ENCODE measurements around the gene LPCAT1. TPM values are rescaled to one million over a fixed set of nuclear protein-coding genes. Genes with fewer than 3 reads are reported as not detected.
"Not testable (repeated sequence)": the region's sequence is repeated elsewhere in the genome, so short reads cannot be mapped to it uniquely, and the experiment has no call there.

LPCAT1 gene
- total RNA-seq, 1 donor from 2014 or later = 475 TPM

- Histone ChIP-seq H3K4me3 (no peak overlapping the region), H3K27ac (no peak overlapping the region), H3K4me1 (peaks cover 9% of the 10 kb centered on the region), H3K36me3 (peaks cover 88% of the 10 kb centered on the region), H3K9me3 (no peaks in the 10 kb centered on the region), H3K27me3 (ENCODE audit: low read depth) (no peaks in the 10 kb centered on the region)
- TF ChIP-seq CTCF (IDR thresholded peaks at IDR 0.05) = no peak
- ATAC-seq = no peak
- intact Hi-C loops (cut with DNase I) = no loop called here
- DNase-seq = no peak
These were observed 46.8 kb downstream of the LPCAT1 start for GRCh38 chr5:1476967-1477310.

GRCh38 chr5:1476181-1476966 is 47.4 kb downstream of the LPCAT1 start:
- ATAC-seq (no peak), DNase-seq (no peak)
- Histone ChIP-seq H3K4me1 (peaks cover 9% of the 10 kb centered on the region), H3K27ac (no peak overlapping the region), H3K27me3 (ENCODE audit: low read depth) (no peaks in the 10 kb centered on the region), H3K9me3 (no peaks in the 10 kb centered on the region), H3K4me3 (no peak overlapping the region), H3K36me3 (peaks cover 88% of the 10 kb centered on the region)
- no peak for TF ChIP-seq CTCF (IDR thresholded peaks at IDR 0.05)
- intact Hi-C loops (cut with DNase I) = no loop called here

GRCh38 chr5:1475544-1475900 is 48.2 kb downstream of the LPCAT1 start:
- H3K4me3 ChIP-seq; DNase-seq; H3K27me3 ChIP-seq (ENCODE audit: low read depth); ATAC-seq; H3K9me3 ChIP-seq; intact Hi-C loops (cut with DNase I); H3K4me1 ChIP-seq; H3K27ac ChIP-seq: not testable (repeated sequence)
- H3K36me3 ChIP-seq = peaks cover 85% of the 10 kb centered on the region

GRCh38 chr5:1474866-1475543 is 48.8 kb downstream of the LPCAT1 start:
- H3K27ac ChIP-seq = no peak overlapping the region
- H3K4me1 ChIP-seq = peaks cover 9% of the 10 kb centered on the region
- H3K4me3 ChIP-seq = no peak overlapping the region
- no peaks in the 10 kb centered on the region for H3K27me3 ChIP-seq (ENCODE audit: low read depth)
- H3K36me3 ChIP-seq = peaks cover 90% of the 10 kb centered on the region
- no peak for DNase-seq
- no peak for ATAC-seq
- no peak for TF ChIP-seq CTCF (IDR thresholded peaks at IDR 0.05)
- no peaks in the 10 kb centered on the region for H3K9me3 ChIP-seq
- intact Hi-C loops (cut with DNase I) = no loop called here

- no peaks in the 10 kb centered on the region for H3K9me3 ChIP-seq
- no peak for ATAC-seq
- no peak for DNase-seq
- no peaks in the 10 kb centered on the region for H3K27me3 ChIP-seq (ENCODE audit: low read depth)
- TF ChIP-seq CTCF (IDR thresholded peaks at IDR 0.05) = no peak
- no peak overlapping the region for H3K27ac ChIP-seq
- no peak overlapping the region for H3K4me3 ChIP-seq
- intact Hi-C loops (cut with DNase I) = no loop called here
- H3K36me3 ChIP-seq = peaks cover 92% of the 10 kb centered on the region
- peaks cover 8% of the 10 kb centered on the region for H3K4me1 ChIP-seq
These were observed 49.4 kb downstream of the LPCAT1 start for GRCh38 chr5:1474183-1474839.

- peaks cover 4% of the 10 kb centered on the region for H3K4me1 ChIP-seq
- H3K36me3 ChIP-seq = peaks cover 92% of the 10 kb centered on the region
- no peak overlapping the region for H3K27ac ChIP-seq
- H3K9me3 ChIP-seq = no peaks in the 10 kb centered on the region
- H3K27me3 ChIP-seq (ENCODE audit: low read depth) = no peaks in the 10 kb centered on the region
- DNase-seq = no peak
- TF ChIP-seq CTCF (IDR thresholded peaks at IDR 0.05) = no peak
- H3K4me3 ChIP-seq = no peak overlapping the region
- no peak for ATAC-seq
- intact Hi-C loops (cut with DNase I) = no loop called here
These were observed 50.0 kb downstream of the LPCAT1 start for GRCh38 chr5:1473746-1474145.

Measured in lower lobe of right lung (tissue), 2 donors.